Measurements from ENCODE around the gene USP16.
"Not testable (repeated sequence)": the region's sequence is repeated elsewhere in the genome, so short reads cannot be mapped to it uniquely, and the experiment has no call there.

Gene USP16

DNA sequence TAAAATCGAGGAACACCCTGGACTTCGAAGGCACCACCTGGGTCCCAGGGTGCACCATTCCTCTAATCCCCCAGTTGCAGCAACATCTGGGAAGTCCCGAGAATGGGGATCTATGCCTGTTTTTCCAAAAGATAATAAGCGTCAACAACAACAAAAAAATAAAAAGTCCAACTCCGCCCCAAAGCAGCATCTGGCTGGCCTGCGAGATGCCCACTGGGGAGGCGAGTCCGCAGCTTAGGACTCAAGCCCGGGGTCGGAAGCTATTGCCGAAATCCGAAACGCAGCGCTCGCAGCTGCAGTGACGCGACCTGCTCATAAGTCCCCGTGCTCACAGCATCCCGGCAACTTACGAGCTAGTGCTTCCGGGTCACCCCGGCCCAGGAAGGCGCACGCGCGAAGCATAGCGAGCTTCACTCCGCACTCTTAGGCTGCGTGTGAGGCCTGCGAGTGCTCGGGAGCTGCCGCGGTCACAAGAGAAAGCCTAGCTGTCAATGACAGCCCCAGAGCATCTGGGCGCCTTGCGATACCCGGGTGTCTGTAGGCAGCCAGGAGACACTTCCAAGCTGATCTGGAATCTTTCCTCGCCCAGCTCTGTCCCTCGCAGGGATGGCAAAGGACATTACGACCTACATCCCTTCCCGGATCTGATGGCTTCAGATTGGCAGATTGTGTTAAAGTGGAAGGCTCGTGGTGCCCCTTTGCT, 21.9 kb upstream of the USP16 start:
- peaks cover 6 to 8% of the 10 kb centered on the region in 2 donors for H3K36me3 ChIP-seq (ENCODE audit: control insufficient read depth in 1 of 2, insufficient read depth in 2 of 2, low read length in 2 of 2)
- no peaks in the 10 kb centered on the region for H3K9me3 ChIP-seq (ENCODE audit: control insufficient read depth in 1 of 2, low read length in 2 of 2)
- peaks cover 0 to 8% of the 10 kb centered on the region in 2 donors for H3K4me1 ChIP-seq (ENCODE audit: control insufficient read depth in 1 of 2, insufficient read depth in 2 of 2, low read length in 2 of 2)
- H3K27me3 ChIP-seq (ENCODE audit: control insufficient read depth in 1 of 2, insufficient read depth in 2 of 2, low read length in 2 of 2) = no peaks in the 10 kb centered on the region
- H3K4me3 ChIP-seq (ENCODE audit: low read depth in 1 of 2, low read length in 2 of 2) = peak overlapping the region; percentile 72 to 86
- H3K9ac ChIP-seq (ENCODE audit: low read depth in 1 of 2, low read length in 2 of 2) = peak overlapping the region; percentile 79 to 94
- peak overlapping the region; percentile 87 for H3K27ac ChIP-seq (ENCODE audit: low read depth, low read length)

GRCh38 chr21:29005696-29006095, 18.8 kb upstream of the USP16 start:
- no peak overlapping the region for H3K27ac ChIP-seq (ENCODE audit: low read depth, low read length)
- H3K4me1 ChIP-seq (ENCODE audit: control insufficient read depth in 1 of 2, insufficient read depth in 2 of 2, low read length in 2 of 2) = peaks cover 0 to 8% of the 10 kb centered on the region in 2 donors
- no peaks in the 10 kb centered on the region for H3K27me3 ChIP-seq (ENCODE audit: control insufficient read depth in 1 of 2, insufficient read depth in 2 of 2, low read length in 2 of 2)
- no peaks in the 10 kb centered on the region for H3K9me3 ChIP-seq (ENCODE audit: control insufficient read depth in 1 of 2, low read length in 2 of 2)
- H3K36me3 ChIP-seq (ENCODE audit: control insufficient read depth in 1 of 2, insufficient read depth in 2 of 2, low read length in 2 of 2) = peaks cover 6 to 21% of the 10 kb centered on the region in 2 donors
- no peak overlapping the region for H3K4me3 ChIP-seq (ENCODE audit: low read depth in 1 of 2, low read length in 2 of 2)
- H3K9ac ChIP-seq (ENCODE audit: low read depth in 1 of 2, low read length in 2 of 2) = no peak overlapping the region

DNA sequence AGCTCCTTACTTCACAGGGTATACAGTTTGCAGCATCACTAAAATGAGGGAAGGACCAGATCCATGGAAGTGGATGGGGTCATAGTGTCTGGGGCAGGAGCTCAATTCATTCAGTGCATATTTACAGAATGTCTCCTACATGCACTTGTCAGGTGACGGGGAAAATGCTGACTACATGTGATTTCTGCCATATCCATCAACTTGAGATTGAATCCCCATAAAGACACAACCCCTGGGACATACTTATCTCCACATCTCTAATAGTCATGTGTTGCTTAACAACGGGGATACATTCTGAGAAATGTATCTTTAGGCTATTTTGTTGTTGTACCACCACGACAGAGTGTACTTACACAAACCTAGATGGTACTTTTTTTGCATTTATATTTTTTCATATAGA, 17.3 kb upstream of the USP16 start:
- Histone ChIP-seq H3K9me3 (ENCODE audit: control insufficient read depth in 1 of 2, low read length in 2 of 2) (no peaks in the 10 kb centered on the region), H3K36me3 (ENCODE audit: control insufficient read depth in 1 of 2, insufficient read depth in 2 of 2, low read length in 2 of 2) (peaks cover 6 to 21% of the 10 kb centered on the region in 2 donors), H3K4me1 (ENCODE audit: control insufficient read depth in 1 of 2, insufficient read depth in 2 of 2, low read length in 2 of 2) (peaks cover 0 to 8% of the 10 kb centered on the region in 2 donors)

GRCh38 chr21:29007810-29008209, 16.7 kb upstream of the USP16 start:
- H3K4me1 ChIP-seq (ENCODE audit: control insufficient read depth in 1 of 2, insufficient read depth in 2 of 2, low read length in 2 of 2) = peaks cover 0 to 5% of the 10 kb centered on the region in 2 donors
- H3K9me3 ChIP-seq (ENCODE audit: control insufficient read depth in 1 of 2, low read length in 2 of 2) = no peaks in the 10 kb centered on the region
- no peak overlapping the region for H3K9ac ChIP-seq (ENCODE audit: low read depth in 1 of 2, low read length in 2 of 2)
- no peak overlapping the region for H3K4me3 ChIP-seq (ENCODE audit: low read depth in 1 of 2, low read length in 2 of 2)
- no peaks in the 10 kb centered on the region for H3K27me3 ChIP-seq (ENCODE audit: control insufficient read depth in 1 of 2, insufficient read depth in 2 of 2, low read length in 2 of 2)
- peaks cover 6 to 21% of the 10 kb centered on the region in 2 donors for H3K36me3 ChIP-seq (ENCODE audit: control insufficient read depth in 1 of 2, insufficient read depth in 2 of 2, low read length in 2 of 2)
- H3K27ac ChIP-seq (ENCODE audit: low read depth, low read length) = no peak overlapping the region

More for the DNA sequence above, 17.3 kb upstream of the USP16 start:
- Histone ChIP-seq H3K9ac (ENCODE audit: low read depth in 1 of 2, low read length in 2 of 2) (no peak overlapping the region), H3K27me3 (ENCODE audit: control insufficient read depth in 1 of 2, insufficient read depth in 2 of 2, low read length in 2 of 2) (no peaks in the 10 kb centered on the region), H3K4me3 (ENCODE audit: low read depth in 1 of 2, low read length in 2 of 2) (no peak overlapping the region), H3K27ac (ENCODE audit: low read depth, low read length) (no peak overlapping the region)

GRCh38 chr21:29008367-29008766, 16.1 kb upstream of the USP16 start:
- Histone ChIP-seq H3K9ac (ENCODE audit: low read depth in 1 of 2, low read length in 2 of 2) (no peak overlapping the region), H3K27me3 (ENCODE audit: control insufficient read depth in 1 of 2, insufficient read depth in 2 of 2, low read length in 2 of 2) (no peaks in the 10 kb centered on the region), H3K27ac (ENCODE audit: low read depth, low read length) (no peak overlapping the region)

GRCh38 chr21:29011236-29011635, 13.2 kb upstream of the USP16 start:
- peaks cover 6 to 21% of the 10 kb centered on the region in 2 donors for H3K36me3 ChIP-seq (ENCODE audit: control insufficient read depth in 1 of 2, insufficient read depth in 2 of 2, low read length in 2 of 2)
- not testable (repeated sequence) for H3K4me3 ChIP-seq (ENCODE audit: low read depth in 1 of 2, low read length in 2 of 2); H3K4me1 ChIP-seq (ENCODE audit: control insufficient read depth in 1 of 2, insufficient read depth in 2 of 2, low read length in 2 of 2); H3K27me3 ChIP-seq (ENCODE audit: control insufficient read depth in 1 of 2, insufficient read depth in 2 of 2, low read length in 2 of 2); H3K9me3 ChIP-seq (ENCODE audit: control insufficient read depth in 1 of 2, low read length in 2 of 2); H3K9ac ChIP-seq (ENCODE audit: low read depth in 1 of 2, low read length in 2 of 2); H3K27ac ChIP-seq (ENCODE audit: low read depth, low read length)

More at GRCh38 chr21:29008367-29008766, 16.1 kb upstream of the USP16 start:
- Histone ChIP-seq H3K4me3 (ENCODE audit: low read depth in 1 of 2, low read length in 2 of 2) (no peak overlapping the region), H3K9me3 (ENCODE audit: control insufficient read depth in 1 of 2, low read length in 2 of 2) (no peaks in the 10 kb centered on the region), H3K36me3 (ENCODE audit: control insufficient read depth in 1 of 2, insufficient read depth in 2 of 2, low read length in 2 of 2) (peaks cover 6 to 21% of the 10 kb centered on the region in 2 donors), H3K4me1 (ENCODE audit: control insufficient read depth in 1 of 2, insufficient read depth in 2 of 2, low read length in 2 of 2) (peaks cover 0 to 4% of the 10 kb centered on the region in 2 donors)

DNA sequence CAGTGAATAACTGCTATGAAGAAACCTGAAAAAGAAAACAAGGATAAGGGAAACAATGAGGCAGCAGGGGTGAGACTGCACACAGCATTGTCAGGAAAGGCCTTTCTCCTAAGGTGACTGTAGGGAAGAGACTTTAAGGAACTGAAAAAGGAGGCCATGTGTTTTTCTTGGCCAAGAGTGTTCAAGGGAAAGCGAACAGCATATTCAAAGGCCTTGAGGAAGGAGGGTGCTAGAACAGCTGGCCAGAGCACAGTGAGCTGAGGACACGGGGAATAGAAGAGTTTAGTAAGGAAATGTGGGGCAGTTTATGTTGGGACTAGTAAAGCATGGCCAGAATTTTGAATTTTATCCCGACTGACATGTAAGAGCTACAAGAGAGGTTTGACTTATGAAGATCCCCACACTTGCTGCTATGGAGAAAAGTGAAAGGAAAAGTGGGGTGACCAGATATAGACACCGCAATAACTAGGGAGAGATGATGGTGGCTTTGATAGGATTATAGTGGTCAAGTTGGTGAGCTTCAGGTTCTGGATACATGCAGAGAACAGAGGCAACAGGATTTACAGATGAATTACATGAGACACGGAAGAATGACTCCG, 6.7 kb upstream of the USP16 start:
- Histone ChIP-seq H3K9ac (ENCODE audit: low read depth in 1 of 2, low read length in 2 of 2) (peak overlapping the region; percentile 88 to 94), H3K36me3 (ENCODE audit: control insufficient read depth in 1 of 2, insufficient read depth in 2 of 2, low read length in 2 of 2) (no peaks in the 10 kb centered on the region), H3K27ac (ENCODE audit: low read depth, low read length) (no peak overlapping the region), H3K4me3 (ENCODE audit: low read depth in 1 of 2, low read length in 2 of 2) (peak overlapping the region; percentile 97 to 98), H3K4me1 (ENCODE audit: control insufficient read depth in 1 of 2, insufficient read depth in 2 of 2, low read length in 2 of 2) (peaks cover 0 to 16% of the 10 kb centered on the region in 2 donors), H3K27me3 (ENCODE audit: control insufficient read depth in 1 of 2, insufficient read depth in 2 of 2, low read length in 2 of 2) (no peaks in the 10 kb centered on the region), H3K9me3 (ENCODE audit: control insufficient read depth in 1 of 2, low read length in 2 of 2) (no peaks in the 10 kb centered on the region)

DNA sequence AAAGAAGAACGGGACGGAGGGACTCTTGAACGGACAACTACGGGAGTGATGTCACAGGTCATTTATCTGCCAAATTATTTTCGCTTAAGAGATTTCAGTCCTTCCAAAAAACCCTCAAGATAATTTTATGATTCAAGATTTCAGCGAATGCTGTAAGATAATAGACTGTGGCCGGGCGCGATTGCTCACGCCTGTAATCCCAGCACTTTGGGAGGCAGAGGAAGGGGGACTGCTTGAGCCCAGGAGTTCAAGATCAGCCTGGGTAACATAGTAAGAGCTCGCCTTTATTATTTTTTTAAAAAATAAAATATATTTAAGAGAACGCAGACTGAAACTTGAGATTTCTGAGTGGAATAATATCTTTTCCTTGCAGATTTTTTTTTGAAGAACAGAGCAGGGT, 5.9 kb upstream of the USP16 start:
- Histone ChIP-seq H3K4me1 (ENCODE audit: control insufficient read depth in 1 of 2, insufficient read depth in 2 of 2, low read length in 2 of 2) (peaks cover 0 to 16% of the 10 kb centered on the region in 2 donors), H3K9ac (ENCODE audit: low read depth in 1 of 2, low read length in 2 of 2) (peak overlapping the region; percentile 88 to 94), H3K9me3 (ENCODE audit: control insufficient read depth in 1 of 2, low read length in 2 of 2) (no peaks in the 10 kb centered on the region), H3K27ac (ENCODE audit: low read depth, low read length) (peak overlapping the region; percentile 72), H3K36me3 (ENCODE audit: control insufficient read depth in 1 of 2, insufficient read depth in 2 of 2, low read length in 2 of 2) (no peaks in the 10 kb centered on the region), H3K4me3 (ENCODE audit: low read depth in 1 of 2, low read length in 2 of 2) (peak overlapping the region; percentile 97 to 98), H3K27me3 (ENCODE audit: control insufficient read depth in 1 of 2, insufficient read depth in 2 of 2, low read length in 2 of 2) (no peaks in the 10 kb centered on the region)

DNA sequence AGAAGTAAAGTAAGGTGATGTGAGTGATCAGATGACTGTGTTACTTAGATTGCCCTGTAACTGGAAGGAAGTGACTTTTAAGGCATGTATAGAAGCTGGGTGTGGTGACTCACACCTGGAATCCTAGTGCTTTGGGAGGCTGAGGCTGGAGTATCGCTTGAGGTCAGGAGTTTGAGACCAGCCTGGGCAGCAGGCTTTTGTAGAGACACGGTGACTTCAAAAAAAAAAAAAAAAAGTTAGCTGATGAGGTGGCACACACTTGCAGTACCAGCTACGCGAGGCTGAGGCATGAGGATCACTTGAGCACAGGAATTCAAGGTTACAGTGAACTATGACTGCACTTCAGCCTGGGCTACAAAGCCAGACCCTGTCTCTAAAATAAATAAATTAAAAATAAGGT, 2.3 kb upstream of the USP16 start:
- H3K4me1 ChIP-seq (ENCODE audit: control insufficient read depth in 1 of 2, insufficient read depth in 2 of 2, low read length in 2 of 2) = peaks cover 10 to 28% of the 10 kb centered on the region in 2 donors
- no peaks in the 10 kb centered on the region for H3K36me3 ChIP-seq (ENCODE audit: control insufficient read depth in 1 of 2, insufficient read depth in 2 of 2, low read length in 2 of 2)
- H3K9me3 ChIP-seq (ENCODE audit: control insufficient read depth in 1 of 2, low read length in 2 of 2) = no peaks in the 10 kb centered on the region
- H3K9ac ChIP-seq (ENCODE audit: low read depth in 1 of 2, low read length in 2 of 2) = no peak overlapping the region
- H3K4me3 ChIP-seq (ENCODE audit: low read depth in 1 of 2, low read length in 2 of 2) = no peak overlapping the region
- no peaks in the 10 kb centered on the region for H3K27me3 ChIP-seq (ENCODE audit: control insufficient read depth in 1 of 2, insufficient read depth in 2 of 2, low read length in 2 of 2)
- no peak overlapping the region for H3K27ac ChIP-seq (ENCODE audit: low read depth, low read length)

- Histone ChIP-seq H3K4me1 (ENCODE audit: control insufficient read depth in 1 of 2, insufficient read depth in 2 of 2, low read length in 2 of 2) (peaks cover 10 to 12% of the 10 kb centered on the region in 2 donors), H3K27me3 (ENCODE audit: control insufficient read depth in 1 of 2, insufficient read depth in 2 of 2, low read length in 2 of 2) (no peaks in the 10 kb centered on the region)
Observed at GRCh38 chr21:29025328-29025713, 853 bp downstream of the USP16 start.

More at GRCh38 chr21:29025328-29025713, 853 bp downstream of the USP16 start:
- H3K9me3 ChIP-seq (ENCODE audit: control insufficient read depth in 1 of 2, low read length in 2 of 2) = no peaks in the 10 kb centered on the region
- H3K4me3 ChIP-seq (ENCODE audit: low read depth in 1 of 2, low read length in 2 of 2) = peak overlapping the region; percentile 95 to 96
- peaks cover 1 to 9% of the 10 kb centered on the region in 2 donors for H3K36me3 ChIP-seq (ENCODE audit: control insufficient read depth in 1 of 2, insufficient read depth in 2 of 2, low read length in 2 of 2)
- peak overlapping the region; percentile 89 to 98 for H3K9ac ChIP-seq (ENCODE audit: low read depth in 1 of 2, low read length in 2 of 2)
- H3K27ac ChIP-seq (ENCODE audit: low read depth, low read length) = peak overlapping the region; percentile 99
